Prostate gland (tissue), 2 donors: ENCODE measurements around the gene PAOX.

Experiments
- CTCF ChIP-seq, 4 experiments: fragments of 200-600 bp in 2 of 4; fragments of 450-650 bp in 2 of 4; sonication (generic) in 2 of 4; IDR thresholded peaks; 1 replicate in 3 of 4; 2 replicates in 1 of 4; pipeline ENCODE4 v1.5.1; 2016 to 2019; ENCODE audit warnings: antibody characterized with exemption in 4 of 4, mild to moderate bottlenecking in 2 of 4, moderate library complexity in 2 of 4
- POLR2A ChIP-seq: fragments of 450-650 bp; IDR thresholded peaks from one replicate; pipeline ENCODE4 v1.6.1; 2016; ENCODE audit warnings: antibody characterized with exemption, mild to moderate bottlenecking

GRCh38 chr10:133370030-133370786 is 8.9 kb upstream of the PAOX start:
- TF ChIP-seq POLR2A (no peak), CTCF (IDR thresholded peaks at IDR 0.05) (no peak)
